Neural crest cell (in vitro differentiated cells): ENCODE measurements around the gene LSM11. TPM values are rescaled to one million over a fixed set of nuclear protein-coding genes. Genes with fewer than 3 reads are reported as not detected.

Experiments
- DNase-seq: peaks from one replicate; pipeline ENCODE4 v3.0.0; 2021; ENCODE audit warnings: low read depth, mixed read lengths, low spot score
- H3K27ac Mint-ChIP-seq: one replicate; pipeline ENCODE4 v1.8.0; 2021; ENCODE audit warnings: mild to moderate bottlenecking, mixed read lengths; ENCODE audit not compliant: unreplicated experiment
- H3K27me3 Mint-ChIP-seq: 2 replicates; pipeline ENCODE4 v1.8.0; 2021; ENCODE audit warnings: low read depth, mild to moderate bottlenecking, mixed read lengths
- H3K36me3 Mint-ChIP-seq: 2 replicates; pipeline ENCODE4 v1.8.0; 2021; ENCODE audit warnings: low read depth, mild to moderate bottlenecking, mixed read lengths
- H3K4me1 Mint-ChIP-seq: 2 replicates; pipeline ENCODE4 v1.8.0; 2021; ENCODE audit warnings: mixed read lengths
- H3K4me3 Mint-ChIP-seq: one replicate; pipeline ENCODE4 v1.8.0; 2021; ENCODE audit warnings: mild to moderate bottlenecking, mixed read lengths
- H3K9me3 Mint-ChIP-seq: 2 replicates; pipeline ENCODE4 v1.8.0; 2021; ENCODE audit warnings: mixed read lengths
- CTCF ChIP-seq: fragments of 200-600 bp; sonication (generic); conservative IDR thresholded peaks from 2 replicates; pipeline ENCODE4 v1.5.0; 2021; ENCODE audit warnings: antibody characterized with exemption, mild to moderate bottlenecking
- total RNA-seq: library from RNA; stranded (reverse); gene quantifications from 2 replicates; pipeline ENCODE4 v1.2.1, GENCODE V29; 2021

LSM11 gene
- total RNA-seq, 1 donor from 2014 or later: 10.4 TPM

DNA sequence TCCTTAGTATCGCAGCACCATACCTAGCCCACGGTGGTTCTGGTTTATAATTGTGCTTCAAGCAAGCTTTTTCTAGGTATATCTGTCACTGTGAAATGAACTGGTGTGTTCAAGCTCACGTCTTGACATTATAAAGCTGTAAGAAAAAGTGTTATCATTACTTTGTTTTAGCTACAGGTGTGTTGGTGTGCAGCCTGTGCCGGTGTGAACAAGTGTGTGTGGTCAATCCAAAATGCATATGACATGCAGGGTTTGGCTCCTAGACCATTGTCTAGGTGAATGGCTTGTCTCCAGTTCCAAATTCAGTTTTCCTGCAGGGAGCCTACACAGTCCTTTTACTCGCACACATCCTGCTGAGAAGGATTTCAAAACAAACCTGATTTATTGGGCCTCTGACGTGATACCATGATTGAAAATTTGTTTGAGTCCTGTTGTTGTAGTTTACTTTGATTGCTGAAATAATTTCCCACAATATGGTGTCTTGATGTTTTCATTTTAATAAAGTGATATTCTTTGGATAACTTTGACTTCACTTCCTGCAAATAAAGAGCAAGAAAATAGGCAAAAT lies 3.7 kb downstream of the LSM11 start:
- H3K4me3 Mint-ChIP-seq: peak overlapping the region; percentile 47
- H3K27me3 Mint-ChIP-seq: no peaks in the 10 kb centered on the region
- no peak overlapping the region for H3K27ac Mint-ChIP-seq
- no peaks in the 10 kb centered on the region for H3K36me3 Mint-ChIP-seq
- no peaks in the 10 kb centered on the region for H3K9me3 Mint-ChIP-seq
- DNase-seq: no peak
- TF ChIP-seq CTCF: no peak
- peaks cover 31% of the 10 kb centered on the region for H3K4me1 Mint-ChIP-seq

DNA sequence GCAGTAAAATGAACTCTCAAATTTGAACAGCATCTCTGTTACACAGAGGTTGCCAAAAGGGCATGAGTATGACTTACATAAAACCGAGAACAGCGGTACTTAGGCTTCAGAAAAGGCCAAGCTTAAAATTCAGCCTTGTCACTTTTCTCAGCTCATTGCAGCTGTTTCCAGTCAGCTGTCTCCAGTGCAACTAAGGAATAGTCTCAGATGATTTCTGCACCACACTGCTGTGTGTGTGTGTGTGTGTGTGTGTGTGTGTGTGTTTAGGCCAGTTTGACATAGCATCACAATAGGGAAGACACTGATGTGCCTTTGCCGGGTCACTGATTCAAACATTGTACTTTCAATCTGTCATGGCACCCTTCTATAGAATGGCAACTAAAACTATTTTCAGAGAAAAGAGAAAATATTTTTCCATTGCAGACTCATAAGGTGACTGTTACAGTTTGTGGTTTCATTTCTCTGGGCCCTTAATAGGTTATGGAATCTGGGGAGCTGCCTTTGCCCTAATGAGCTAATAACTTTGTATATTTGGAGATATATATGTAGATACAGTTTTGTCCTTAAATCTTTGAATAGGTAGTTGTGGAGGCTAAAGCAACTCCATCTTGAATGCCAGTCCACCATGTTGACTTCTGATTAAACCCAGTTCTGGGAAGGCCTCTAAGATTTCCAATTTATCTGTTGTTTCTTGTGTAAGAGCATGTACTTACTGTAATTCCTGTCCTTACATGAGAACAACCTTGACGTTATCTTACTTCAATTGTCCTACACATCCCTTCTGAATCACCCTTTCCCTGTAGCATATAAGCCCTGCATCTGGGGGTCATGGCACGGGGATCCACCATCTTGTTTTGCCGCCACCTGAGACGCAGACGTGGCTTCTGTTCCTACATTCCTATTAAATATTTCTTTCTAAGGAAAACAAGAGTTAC lies 4.5 kb downstream of the LSM11 start:
- Mint-ChIP-seq H3K27me3 (no peaks in the 10 kb centered on the region), H3K4me3 (no peak overlapping the region), H3K9me3 (no peaks in the 10 kb centered on the region), H3K4me1 (peaks cover 29% of the 10 kb centered on the region), H3K27ac (no peak overlapping the region), H3K36me3 (peaks cover 2% of the 10 kb centered on the region)
- no peak for DNase-seq
- TF ChIP-seq CTCF: no peak

DNA sequence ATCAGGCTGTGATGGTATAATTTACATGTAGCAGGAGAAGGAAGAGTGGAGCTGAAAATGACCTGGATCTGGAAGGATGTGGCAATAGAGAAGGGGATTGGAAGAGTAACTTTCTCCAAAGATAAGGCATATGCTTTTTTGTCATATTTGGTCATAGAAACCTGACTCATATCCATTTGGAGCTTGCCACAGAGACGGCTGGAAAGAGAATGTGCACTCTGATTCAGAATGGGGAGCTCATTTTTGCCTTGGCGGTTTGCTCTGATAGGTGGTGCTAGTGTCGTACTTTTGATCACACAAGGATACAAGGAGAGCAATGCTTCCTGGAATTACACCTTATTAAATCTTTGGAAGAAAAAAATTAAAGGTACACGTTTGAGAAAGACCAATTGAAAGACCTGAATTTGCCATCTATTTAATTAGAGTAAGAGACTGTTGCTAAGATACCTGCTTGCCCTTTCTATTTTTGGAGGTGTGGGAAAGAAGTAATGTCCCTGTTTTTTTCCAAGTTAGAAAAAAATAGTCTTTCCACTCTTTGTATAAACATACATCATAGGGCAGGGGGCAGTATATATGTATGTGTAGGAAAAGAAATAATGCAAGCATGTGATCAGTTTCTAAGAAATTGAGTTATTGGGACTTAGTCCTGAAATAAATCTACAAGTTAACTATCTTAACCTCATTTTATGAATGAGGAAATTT lies 5.4 kb downstream of the LSM11 start:
- no peak overlapping the region for H3K27ac Mint-ChIP-seq
- H3K4me1 Mint-ChIP-seq: peaks cover 26% of the 10 kb centered on the region
- no peak for DNase-seq

GRCh38 chr5:157749462-157749799 lies 5.9 kb downstream of the LSM11 start:
- Mint-ChIP-seq H3K9me3 (no peaks in the 10 kb centered on the region), H3K4me1 (peaks cover 22% of the 10 kb centered on the region), H3K4me3 (no peak overlapping the region), H3K36me3 (peaks cover 3% of the 10 kb centered on the region), H3K27me3 (no peaks in the 10 kb centered on the region), H3K27ac (no peak overlapping the region)
- no peak for DNase-seq
- TF ChIP-seq CTCF: no peak

More for the DNA sequence above, 5.4 kb downstream of the LSM11 start:
- Mint-ChIP-seq H3K4me3 (no peak overlapping the region), H3K36me3 (peaks cover 3% of the 10 kb centered on the region), H3K9me3 (no peaks in the 10 kb centered on the region), H3K27me3 (no peaks in the 10 kb centered on the region)
- no peak for TF ChIP-seq CTCF

- H3K36me3 Mint-ChIP-seq: peaks cover 3% of the 10 kb centered on the region
- H3K9me3 Mint-ChIP-seq: no peaks in the 10 kb centered on the region
- peak overlapping the region; percentile 45 for H3K27ac Mint-ChIP-seq
Observed at GRCh38 chr5:157750320-157750719, 6.8 kb downstream of the LSM11 start.

More at GRCh38 chr5:157750320-157750719, 6.8 kb downstream of the LSM11 start:
- Mint-ChIP-seq H3K4me3 (no peak overlapping the region), H3K27me3 (no peaks in the 10 kb centered on the region), H3K4me1 (peaks cover 13% of the 10 kb centered on the region)
- TF ChIP-seq CTCF: no peak
- DNase-seq: no peak
